Suprapubic skin (tissue), 3 donors: ENCODE measurements around the gene MAP2K3.

Source experiments
- POLR2AphosphoS5 ChIP-seq, 3 donors: sonication (generic); formaldehyde crosslinking; IDR thresholded peaks; one replicate each; pipeline ENCODE4 v1.6.1; 2017; ENCODE audit warnings: antibody characterized with exemption in 3 of 3
- TF ChIP-seq, protein P1 (sequence below), 2 donors: fragments of 200-600 bp in 1 of 2; fragments of 450-650 bp in 1 of 2; sonication (generic) in 1 of 2; IDR thresholded peaks; one replicate each; pipeline ENCODE4 v1.5.1; 2016 to 2019; ENCODE audit warnings: antibody characterized with exemption in 2 of 2, mild to moderate bottlenecking in 1 of 2, moderate library complexity in 1 of 2

DNA sequence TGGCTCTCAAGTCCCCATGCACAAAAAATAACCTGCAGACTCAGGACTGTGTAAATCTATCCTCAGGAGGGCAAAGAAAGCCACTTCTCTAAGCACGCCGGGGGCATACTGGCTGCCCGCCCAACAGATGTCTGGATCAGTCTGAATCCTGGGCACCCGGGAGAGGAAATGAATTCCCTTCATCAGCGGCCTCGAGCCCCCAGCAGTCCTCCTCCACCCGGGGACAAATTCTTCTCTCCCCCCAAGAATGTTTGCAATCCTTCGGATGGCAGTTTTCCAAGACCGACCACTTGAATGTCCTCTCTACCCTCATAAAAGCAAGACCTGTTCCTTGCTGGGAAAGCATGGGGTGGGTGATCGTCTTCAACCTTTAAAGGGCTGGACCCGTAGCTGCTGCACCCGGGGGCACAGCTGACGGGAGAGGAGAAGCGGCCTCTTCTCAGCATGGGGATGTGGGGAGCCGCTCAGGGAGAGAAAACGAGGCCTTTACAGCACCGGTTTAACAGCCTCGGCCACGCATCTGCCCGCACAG lies 9.4 kb upstream of the MAP2K3 start:
- TF ChIP-seq POLR2AphosphoS5 (IDR thresholded peaks at IDR 0.05), result no peak
- TF ChIP-seq, protein P1, sequence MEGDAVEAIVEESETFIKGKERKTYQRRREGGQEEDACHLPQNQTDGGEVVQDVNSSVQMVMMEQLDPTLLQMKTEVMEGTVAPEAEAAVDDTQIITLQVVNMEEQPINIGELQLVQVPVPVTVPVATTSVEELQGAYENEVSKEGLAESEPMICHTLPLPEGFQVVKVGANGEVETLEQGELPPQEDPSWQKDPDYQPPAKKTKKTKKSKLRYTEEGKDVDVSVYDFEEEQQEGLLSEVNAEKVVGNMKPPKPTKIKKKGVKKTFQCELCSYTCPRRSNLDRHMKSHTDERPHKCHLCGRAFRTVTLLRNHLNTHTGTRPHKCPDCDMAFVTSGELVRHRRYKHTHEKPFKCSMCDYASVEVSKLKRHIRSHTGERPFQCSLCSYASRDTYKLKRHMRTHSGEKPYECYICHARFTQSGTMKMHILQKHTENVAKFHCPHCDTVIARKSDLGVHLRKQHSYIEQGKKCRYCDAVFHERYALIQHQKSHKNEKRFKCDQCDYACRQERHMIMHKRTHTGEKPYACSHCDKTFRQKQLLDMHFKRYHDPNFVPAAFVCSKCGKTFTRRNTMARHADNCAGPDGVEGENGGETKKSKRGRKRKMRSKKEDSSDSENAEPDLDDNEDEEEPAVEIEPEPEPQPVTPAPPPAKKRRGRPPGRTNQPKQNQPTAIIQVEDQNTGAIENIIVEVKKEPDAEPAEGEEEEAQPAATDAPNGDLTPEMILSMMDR (IDR thresholded peaks at IDR 0.05), result no peak
